Measurements from ENCODE around the gene ARL3. TPM values are rescaled to one million over a fixed set of nuclear protein-coding genes. Genes with fewer than 3 reads are reported as not detected.

The ARL3 gene
- total RNA-seq, 2 donors from 2014 or later: 1.8 to 4.0 TPM

DNA sequence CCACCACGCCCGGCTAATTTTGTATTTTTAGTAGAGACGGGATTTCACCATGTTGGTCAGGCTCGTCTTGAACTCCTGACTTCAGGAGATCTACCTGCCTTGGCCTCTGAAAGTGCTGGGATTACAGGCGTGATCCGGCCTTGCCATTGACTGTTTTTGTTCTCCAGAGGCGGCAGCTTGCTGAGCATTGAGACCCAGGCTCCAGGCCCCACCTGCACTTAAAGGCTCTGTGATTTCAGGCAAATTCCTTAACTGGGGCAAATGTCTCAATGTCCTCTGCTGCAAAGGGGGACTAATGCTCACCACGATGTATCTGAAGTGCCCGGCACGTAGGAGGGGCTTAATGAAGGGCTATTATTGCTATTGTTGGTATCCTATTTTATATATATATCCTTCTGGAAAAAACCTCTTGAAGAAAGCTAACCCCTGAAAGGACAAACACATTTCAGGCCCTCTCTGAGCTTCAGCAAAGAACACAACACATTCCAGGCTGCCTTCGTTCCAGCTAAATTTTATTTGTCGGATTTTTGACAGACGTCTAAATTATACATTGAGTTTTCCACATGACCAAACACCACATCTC lies 40.9 kb downstream of the ARL3 start:
- Histone ChIP-seq H3K9me3 (no peaks in the 10 kb centered on the region), H3K27ac (peak overlapping the region in 2 of 4 donors; percentile 19 to 72), H3K36me3 (replicated peaks in 1 of 2; ENCODE audit: insufficient read depth in 1 of 2, low read depth in 2 of 2) (no peaks in the 10 kb centered on the region), H3K4me3 (no peak overlapping the region), H3K27me3 (no peaks in the 10 kb centered on the region), H3K4me1 (peaks cover 54% of the 10 kb centered on the region)
- no peak for TF ChIP-seq POLR2A (IDR thresholded peaks at IDR 0.05)
- TF ChIP-seq, protein P1, sequence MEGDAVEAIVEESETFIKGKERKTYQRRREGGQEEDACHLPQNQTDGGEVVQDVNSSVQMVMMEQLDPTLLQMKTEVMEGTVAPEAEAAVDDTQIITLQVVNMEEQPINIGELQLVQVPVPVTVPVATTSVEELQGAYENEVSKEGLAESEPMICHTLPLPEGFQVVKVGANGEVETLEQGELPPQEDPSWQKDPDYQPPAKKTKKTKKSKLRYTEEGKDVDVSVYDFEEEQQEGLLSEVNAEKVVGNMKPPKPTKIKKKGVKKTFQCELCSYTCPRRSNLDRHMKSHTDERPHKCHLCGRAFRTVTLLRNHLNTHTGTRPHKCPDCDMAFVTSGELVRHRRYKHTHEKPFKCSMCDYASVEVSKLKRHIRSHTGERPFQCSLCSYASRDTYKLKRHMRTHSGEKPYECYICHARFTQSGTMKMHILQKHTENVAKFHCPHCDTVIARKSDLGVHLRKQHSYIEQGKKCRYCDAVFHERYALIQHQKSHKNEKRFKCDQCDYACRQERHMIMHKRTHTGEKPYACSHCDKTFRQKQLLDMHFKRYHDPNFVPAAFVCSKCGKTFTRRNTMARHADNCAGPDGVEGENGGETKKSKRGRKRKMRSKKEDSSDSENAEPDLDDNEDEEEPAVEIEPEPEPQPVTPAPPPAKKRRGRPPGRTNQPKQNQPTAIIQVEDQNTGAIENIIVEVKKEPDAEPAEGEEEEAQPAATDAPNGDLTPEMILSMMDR (IDR thresholded peaks at IDR 0.05): no peak
- 84 to 86% methylated on average over 13 of the region's 13 CpGs for whole genome bisulfite sequencing, 2 donors
- DNase-seq: no peak
- intact Hi-C loops (cut with DNase I): no loop called here
- no peak for ATAC-seq

DNA sequence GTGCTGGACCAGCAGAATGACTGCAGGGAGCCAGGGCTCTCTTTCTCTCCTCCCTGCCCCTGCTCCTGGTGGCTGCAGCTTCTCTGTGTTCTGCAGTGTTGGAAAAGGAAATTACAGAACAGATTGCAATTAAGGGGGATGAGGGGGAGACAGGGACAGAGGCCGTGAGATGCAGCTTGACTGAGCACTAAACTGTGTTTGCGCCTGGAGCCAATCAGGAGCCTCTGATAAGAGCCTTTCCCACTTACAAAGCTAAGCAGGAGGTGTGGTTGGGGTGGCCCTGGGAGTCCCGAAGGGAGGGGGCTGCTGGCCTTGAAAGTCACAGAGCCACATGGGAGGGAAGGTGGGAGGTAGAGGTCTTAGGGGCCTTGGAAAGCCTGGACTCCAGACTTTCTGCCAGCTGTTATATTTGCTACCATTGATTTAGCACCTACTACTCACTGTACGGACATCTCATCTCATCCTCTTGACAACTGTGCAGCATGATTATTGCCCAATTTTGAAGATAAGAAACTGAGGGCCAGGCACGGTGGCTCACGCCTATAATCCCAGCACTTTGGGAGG lies 43.2 kb downstream of the ARL3 start:
- Histone ChIP-seq H3K36me3 (replicated peaks in 1 of 2; ENCODE audit: insufficient read depth in 1 of 2, low read depth in 2 of 2) (no peaks in the 10 kb centered on the region), H3K27ac (peak overlapping the region; percentile 86 to 95 (median 94)), H3K4me3 (no peak overlapping the region), H3K27me3 (no peaks in the 10 kb centered on the region), H3K9me3 (no peaks in the 10 kb centered on the region), H3K4me1 (peaks cover 43% of the 10 kb centered on the region)
- intact Hi-C loops (cut with DNase I): no loop called here
- TF ChIP-seq, protein P1 (IDR thresholded peaks at IDR 0.05): no peak
- TF ChIP-seq POLR2A (IDR thresholded peaks at IDR 0.05): no peak
- ATAC-seq (no peak), DNase-seq (peak in 2 of 4 donors; percentile 46 to 63)
- 39 to 41% methylated on average over 6 of the region's 6 CpGs for WGBS, 2 donors

DNA sequence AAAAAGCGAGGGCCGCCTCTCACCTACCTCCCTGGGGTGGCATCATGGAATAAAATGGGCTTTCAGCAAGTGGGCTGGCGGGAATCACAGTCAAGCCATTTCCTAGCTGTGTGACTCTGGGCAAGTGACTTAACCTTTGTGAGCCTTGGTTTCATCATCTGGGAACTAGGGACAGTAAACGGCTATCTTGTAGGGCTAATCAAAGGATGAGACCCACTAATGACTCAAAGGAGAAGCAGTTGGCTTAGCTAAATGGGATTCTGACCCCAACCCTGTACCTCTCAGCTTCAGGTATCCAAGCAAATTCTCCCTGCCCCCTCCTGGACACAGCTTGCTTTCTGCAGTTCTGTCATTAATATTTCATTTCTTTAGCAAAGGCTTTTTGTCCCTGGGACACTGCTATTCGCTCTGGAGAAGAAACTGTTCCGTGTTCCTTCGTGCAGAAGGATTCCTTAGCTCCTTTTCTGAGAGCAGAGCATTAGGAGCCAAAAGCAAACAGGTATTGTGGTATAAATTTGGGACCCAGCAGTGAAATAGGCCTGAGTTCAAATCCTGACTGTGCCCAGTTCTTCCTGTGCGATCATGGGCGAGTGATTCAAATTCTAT lies 44.0 kb downstream of the ARL3 start:
- intact Hi-C loops (cut with DNase I): no loop called here
- H3K27me3 ChIP-seq: no peaks in the 10 kb centered on the region
- H3K36me3 ChIP-seq (replicated peaks in 1 of 2; ENCODE audit: insufficient read depth in 1 of 2, low read depth in 2 of 2): no peaks in the 10 kb centered on the region
- peak overlapping the region; percentile 86 to 95 (median 94) for H3K27ac ChIP-seq
- H3K4me1 ChIP-seq: peaks cover 38% of the 10 kb centered on the region
- 86 to 88% methylated on average over 7 to 9 of the region's 9 CpGs for WGBS, 2 donors
- peak; percentile 1 for ATAC-seq
- TF ChIP-seq, protein P1 (IDR thresholded peaks at IDR 0.05): peak in 1 of 7 experiments; percentile 3
- no peak for TF ChIP-seq POLR2A (IDR thresholded peaks at IDR 0.05)
- H3K9me3 ChIP-seq: no peaks in the 10 kb centered on the region
- DNase-seq: no peak
- no peak overlapping the region for H3K4me3 ChIP-seq

DNA sequence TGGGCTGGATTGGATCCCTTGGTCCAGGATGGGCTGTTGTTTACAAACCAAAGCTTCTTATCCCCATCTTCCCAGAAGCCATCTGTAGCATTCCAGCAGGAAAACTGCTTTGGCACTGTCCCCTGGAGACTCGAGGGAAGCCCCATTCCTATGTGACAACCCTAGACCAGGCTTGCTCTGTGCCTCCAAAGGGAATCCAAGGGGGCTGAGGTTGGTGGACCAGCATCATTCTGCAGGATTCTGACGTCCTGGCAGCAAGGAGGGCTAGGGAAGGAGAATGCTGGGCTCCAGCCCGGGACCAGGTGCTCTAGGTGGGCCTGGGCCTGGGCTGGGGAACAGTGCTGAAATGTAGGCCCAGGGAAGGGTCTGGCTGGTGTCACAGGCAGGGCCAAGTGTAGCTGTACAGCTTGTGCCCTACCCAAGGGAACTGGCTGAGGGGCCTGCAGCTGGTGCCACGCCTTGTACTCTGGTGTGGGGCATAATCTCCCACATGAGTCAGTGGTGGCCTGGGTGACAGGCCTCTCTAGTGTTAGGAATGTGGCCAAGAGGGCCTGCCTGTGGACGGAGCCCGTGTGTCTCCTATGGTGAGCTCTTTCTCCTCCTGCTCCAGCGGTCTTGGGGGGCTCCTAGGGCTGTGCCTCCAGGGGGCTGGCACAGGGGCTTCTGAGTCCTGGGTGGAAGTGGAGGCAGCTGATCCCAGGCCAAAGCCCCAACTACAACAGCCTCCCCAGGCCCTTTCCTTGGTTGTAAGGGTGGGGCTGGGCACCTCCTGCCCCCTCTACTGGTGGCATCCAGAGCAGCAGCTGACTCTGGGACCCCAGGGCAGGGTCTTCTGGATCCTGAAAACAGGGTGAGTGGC lies 44.8 kb downstream of the ARL3 start:
- ATAC-seq (peak; percentile 98), DNase-seq (peak; percentile 91 to 98 (median 94))
- Histone ChIP-seq H3K4me1 (peaks cover 34% of the 10 kb centered on the region), H3K36me3 (replicated peaks in 1 of 2; ENCODE audit: insufficient read depth in 1 of 2, low read depth in 2 of 2) (no peaks in the 10 kb centered on the region), H3K27ac (peak overlapping the region; percentile 86 to 95 (median 94)), H3K27me3 (no peaks in the 10 kb centered on the region), H3K4me3 (no peak overlapping the region), H3K9me3 (no peaks in the 10 kb centered on the region)
- intact Hi-C loops (cut with DNase I): no loop called here
- peak; percentile 76 to 80 (median 78) for TF ChIP-seq POLR2A (IDR thresholded peaks at IDR 0.05)
- TF ChIP-seq, protein P1 (IDR thresholded peaks at IDR 0.05): peak in 6 of 7 experiments; percentile 18 to 66 (median 46)
- 40 to 47% methylated on average over 6 to 7 of the region's 7 CpGs for WGBS, 2 donors

Data from body of pancreas (tissue), 4 donors.